ENCODE results near the gene NDUFA11.

Gene NDUFA11

GRCh38 chr19:5922161-5922545 lies 18.6 kb upstream of the NDUFA11 start:
- H3K27me3 ChIP-seq (ENCODE audit: low read length), result no peaks in the 10 kb centered on the region
- no peaks in the 10 kb centered on the region for H3F3A ChIP-seq (ENCODE audit: insufficient read depth)
- TF ChIP-seq CTCF (IDR thresholded peaks at IDR 0.05; ENCODE audit: insufficient read depth, low read length, poor library complexity, severe bottlenecking) (no peak), EZH2phosphoT487 (conservative IDR thresholded peaks at IDR 0.05; ENCODE audit: low read length) (no peak)
- no peaks in the 10 kb centered on the region for H3K9me3 ChIP-seq (ENCODE audit: insufficient read depth, low read length)
- no peak overlapping the region for H2AFZ ChIP-seq (ENCODE audit: low read depth, low read length, severe bottlenecking)
- H3K36me3 ChIP-seq (ENCODE audit: low read length), result 0 out of 2 replicates have a peak, but pooled peaks cover 5% of the 10 kb centered on the region
- H3K4me3 ChIP-seq (ENCODE audit: insufficient read depth, low read length, poor library complexity, severe bottlenecking), result no peak overlapping the region
- no peaks in the 10 kb centered on the region for H3K79me2 ChIP-seq (ENCODE audit: insufficient read depth, low read length)
- H3K9ac ChIP-seq (ENCODE audit: low read length), result no peak overlapping the region
- H3K27ac ChIP-seq (ENCODE audit: low read depth, low read length), result no peak overlapping the region
- no peaks in the 10 kb centered on the region for H4K20me1 ChIP-seq (ENCODE audit: low read depth, low read length)
- H3K9me2 ChIP-seq (replicated peaks; ENCODE audit: insufficient read depth, low read length), result no peaks in the 10 kb centered on the region
- no peak overlapping the region for H3K4me2 ChIP-seq (ENCODE audit: low read depth, low read length, poor library complexity, severe bottlenecking)

- H3F3A ChIP-seq (ENCODE audit: insufficient read depth), result no peaks in the 10 kb centered on the region
- H3K36me3 ChIP-seq (ENCODE audit: low read length), result 0 out of 2 replicates have a peak, but pooled peaks cover 5% of the 10 kb centered on the region
- no peak overlapping the region for H2AFZ ChIP-seq (ENCODE audit: low read depth, low read length, severe bottlenecking)
- H4K20me1 ChIP-seq (ENCODE audit: low read depth, low read length), result no peaks in the 10 kb centered on the region
- H3K4me3 ChIP-seq (ENCODE audit: insufficient read depth, low read length, poor library complexity, severe bottlenecking), result no peak overlapping the region
- H3K9ac ChIP-seq (ENCODE audit: low read length), result no peak overlapping the region
- H3K9me3 ChIP-seq (ENCODE audit: insufficient read depth, low read length), result no peaks in the 10 kb centered on the region
- H3K27ac ChIP-seq (ENCODE audit: low read depth, low read length), result no peak overlapping the region
- no peaks in the 10 kb centered on the region for H3K27me3 ChIP-seq (ENCODE audit: low read length)
- no peak overlapping the region for H3K4me2 ChIP-seq (ENCODE audit: low read depth, low read length, poor library complexity, severe bottlenecking)
- no peaks in the 10 kb centered on the region for H3K79me2 ChIP-seq (ENCODE audit: insufficient read depth, low read length)
- TF ChIP-seq CTCF (IDR thresholded peaks at IDR 0.05; ENCODE audit: insufficient read depth, low read length, poor library complexity, severe bottlenecking) (no peak), EZH2phosphoT487 (conservative IDR thresholded peaks at IDR 0.05; ENCODE audit: low read length) (no peak)
- no peaks in the 10 kb centered on the region for H3K9me2 ChIP-seq (replicated peaks; ENCODE audit: insufficient read depth, low read length)
Observed at GRCh38 chr19:5921516-5922160, 18.0 kb upstream of the NDUFA11 start.

- no peaks in the 10 kb centered on the region for H3K9me3 ChIP-seq (ENCODE audit: insufficient read depth, low read length)
- H3K9ac ChIP-seq (ENCODE audit: low read length), result no peak overlapping the region
- no peaks in the 10 kb centered on the region for H3K9me2 ChIP-seq (replicated peaks; ENCODE audit: insufficient read depth, low read length)
- no peaks in the 10 kb centered on the region for H3K36me3 ChIP-seq (ENCODE audit: low read length)
- no peaks in the 10 kb centered on the region for H3K27me3 ChIP-seq (ENCODE audit: low read length)
- H3K4me2 ChIP-seq (ENCODE audit: low read depth, low read length, poor library complexity, severe bottlenecking), result no peak overlapping the region
- TF ChIP-seq EZH2phosphoT487 (conservative IDR thresholded peaks at IDR 0.05; ENCODE audit: low read length), result no peak
- no peak for TF ChIP-seq CTCF (IDR thresholded peaks at IDR 0.05; ENCODE audit: insufficient read depth, low read length, poor library complexity, severe bottlenecking)
- no peaks in the 10 kb centered on the region for H4K20me1 ChIP-seq (ENCODE audit: low read depth, low read length)
- H2AFZ ChIP-seq (ENCODE audit: low read depth, low read length, severe bottlenecking), result no peak overlapping the region
- no peak overlapping the region for H3K4me3 ChIP-seq (ENCODE audit: insufficient read depth, low read length, poor library complexity, severe bottlenecking)
- no peaks in the 10 kb centered on the region for H3F3A ChIP-seq (ENCODE audit: insufficient read depth)
- no peak overlapping the region for H3K27ac ChIP-seq (ENCODE audit: low read depth, low read length)
- no peaks in the 10 kb centered on the region for H3K79me2 ChIP-seq (ENCODE audit: insufficient read depth, low read length)
Observed at GRCh38 chr19:5918463-5919079, 15.0 kb upstream of the NDUFA11 start.

Measured in SU-DHL-6 (cell line).